Trophoblast cell (in vitro differentiated cells and primary cell): ENCODE data around the gene TDP1.

Source experiments
- DNase-seq, 2 donors: peaks; one replicate each; pipeline ENCODE4 v3.0.0-alpha.2; 2016
- H2AFZ ChIP-seq: 2 replicates; pipeline ENCODE4 v1.6.1; 2013; ENCODE audit warnings: low read length, moderate library complexity, mild to moderate bottlenecking; ENCODE audit not compliant: insufficient read depth, poor library complexity
- H2AK5ac ChIP-seq: 2 replicates; pipeline ENCODE4 v1.6.1; 2013; ENCODE audit warnings: mild to moderate bottlenecking, low read length
- H2BK120ac ChIP-seq: 2 replicates; pipeline ENCODE4 v1.6.1; 2013; ENCODE audit warnings: low read length, mild to moderate bottlenecking, moderate library complexity; ENCODE audit not compliant: insufficient read depth, poor library complexity
- H2BK12ac ChIP-seq: 2 replicates; pipeline ENCODE4 v1.6.1; 2013; ENCODE audit warnings: mild to moderate bottlenecking, low read length, moderate library complexity
- H2BK5ac ChIP-seq: 2 replicates; pipeline ENCODE4 v1.6.1; 2013; ENCODE audit warnings: low read length, low read depth, moderate library complexity, mild to moderate bottlenecking; ENCODE audit not compliant: poor library complexity
- H3K14ac ChIP-seq: 2 replicates; pipeline ENCODE4 v1.6.1; 2013; ENCODE audit warnings: mild to moderate bottlenecking, low read length
- H3K18ac ChIP-seq: 2 replicates; pipeline ENCODE4 v1.6.1; 2013; ENCODE audit warnings: mild to moderate bottlenecking, low read length
- H3K23ac ChIP-seq: 2 replicates; pipeline ENCODE4 v1.6.1; 2013; ENCODE audit warnings: low read length
- H3K27ac ChIP-seq: 2 replicates; pipeline ENCODE4 v1.5.1; 2013; ENCODE audit warnings: low read depth, mild to moderate bottlenecking, inconsistent platforms, low read length, moderate library complexity
- H3K27me3 ChIP-seq: 2 replicates; pipeline ENCODE4 v1.6.1; 2013; ENCODE audit warnings: inconsistent platforms, mild to moderate bottlenecking, low read length, moderate library complexity; ENCODE audit not compliant: insufficient read depth
- H3K36me3 ChIP-seq, 2 experiments: 1 replicate in 1 of 2; 2 replicates in 1 of 2; pipeline ENCODE4 v1.6.1; 2013; ENCODE audit warnings: low read length in 2 of 2, mild to moderate bottlenecking in 2 of 2, moderate library complexity in 1 of 2; ENCODE audit not compliant: insufficient read depth in 2 of 2, control insufficient read depth in 1 of 2
- H3K4ac ChIP-seq: 2 replicates; pipeline ENCODE4 v1.6.1; 2013; ENCODE audit warnings: low read depth, mild to moderate bottlenecking, low read length, moderate library complexity
- H3K4me1 ChIP-seq, 2 experiments: 1 replicate in 1 of 2; 2 replicates in 1 of 2; pipeline ENCODE4 v1.6.1; 2013; ENCODE audit warnings: low read length in 2 of 2, mild to moderate bottlenecking in 2 of 2, moderate library complexity in 1 of 2; ENCODE audit not compliant: insufficient read depth in 2 of 2, control insufficient read depth in 1 of 2
- H3K4me2 ChIP-seq: 2 replicates; pipeline ENCODE4 v1.6.1; 2013; ENCODE audit warnings: inconsistent platforms, mild to moderate bottlenecking, low read length, moderate library complexity
- H3K4me3 ChIP-seq: 2 replicates; pipeline ENCODE4 v1.5.1; 2013; ENCODE audit warnings: mild to moderate bottlenecking, low read depth, low read length, inconsistent platforms
- H3K79me1 ChIP-seq: one replicate; pipeline ENCODE4 v1.6.1; 2013; ENCODE audit warnings: low read length
- H3K79me2 ChIP-seq: 2 replicates; pipeline ENCODE4 v1.6.1; 2013; ENCODE audit warnings: low read length, mild to moderate bottlenecking; ENCODE audit not compliant: control insufficient read depth, insufficient read depth, poor library complexity
- H3K9ac ChIP-seq: 2 replicates; pipeline ENCODE4 v1.6.1; 2013; ENCODE audit warnings: mild to moderate bottlenecking, low read length
- H3K9me3 ChIP-seq: 2 replicates; pipeline ENCODE4 v1.6.1; 2013; ENCODE audit warnings: low read depth, mild to moderate bottlenecking, control low read depth, inconsistent platforms, low read length; ENCODE audit not compliant: insufficient read depth
- H4K12ac ChIP-seq: 2 replicates; pipeline ENCODE4 v1.6.1; 2013; ENCODE audit warnings: low read depth, mild to moderate bottlenecking, low read length, moderate library complexity
- H4K8ac ChIP-seq: 2 replicates; pipeline ENCODE4 v1.6.1; 2013; ENCODE audit warnings: low read depth, mild to moderate bottlenecking, low read length, moderate library complexity
- H4K91ac ChIP-seq: one replicate; pipeline ENCODE4 v1.6.1; 2013; ENCODE audit warnings: low read depth, mild to moderate bottlenecking, low read length, moderate library complexity
- WGBS: extraction: QIAGEN DNeasy Blood & Tissue Kit; methylation state at CpG from one replicate; pipeline ENCODE4 v1.1.7; 2013; ENCODE audit warnings: missing lambda C conversion rate; ENCODE audit not compliant: insufficient read length, insufficient coverage; ENCODE audit errors: extremely low coverage; 5-methylcytosine and 5-hydroxymethylcytosine counted together

TDP1 gene

GRCh38 chr14:90000935-90001334, 45.2 kb downstream of the TDP1 start:
- H3K4me2 ChIP-seq, result no peak overlapping the region
- peaks cover 8 to 31% of the 10 kb centered on the region in 2 experiments for H3K36me3 ChIP-seq
- no peak overlapping the region for H3K9ac ChIP-seq
- H3K79me1 ChIP-seq, result no peaks in the 10 kb centered on the region
- H3K14ac ChIP-seq, result no peak overlapping the region
- no peak overlapping the region for H2BK12ac ChIP-seq
- no peak overlapping the region for H2AFZ ChIP-seq
- H3K4ac ChIP-seq, result no peak overlapping the region
- H2BK5ac ChIP-seq, result no peak overlapping the region
- H3K18ac ChIP-seq, result no peak overlapping the region
- no peaks in the 10 kb centered on the region for H3K27me3 ChIP-seq
- H4K8ac ChIP-seq, result no peak overlapping the region
- no peak overlapping the region for H4K12ac ChIP-seq
- no peak overlapping the region for H2AK5ac ChIP-seq
- no peak overlapping the region for H3K23ac ChIP-seq
- H3K4me1 ChIP-seq, result no peaks in the 10 kb centered on the region
- H4K91ac ChIP-seq, result no peak overlapping the region
- H2BK120ac ChIP-seq, result no peak overlapping the region
- DNase-seq, result no peak
- no peak overlapping the region for H3K4me3 ChIP-seq
- no peak overlapping the region for H3K27ac ChIP-seq
- H3K79me2 ChIP-seq, result no peaks in the 10 kb centered on the region
- no peaks in the 10 kb centered on the region for H3K9me3 ChIP-seq
- no CpG with 5 or more reads among the region's 2 CpGs for WGBS

- H3K14ac ChIP-seq, result no peak overlapping the region
- no peak overlapping the region for H2BK12ac ChIP-seq
- H3K36me3 ChIP-seq, result peaks cover 3 to 18% of the 10 kb centered on the region in 2 experiments
- no peaks in the 10 kb centered on the region for H3K27me3 ChIP-seq
- no peak overlapping the region for H2AK5ac ChIP-seq
- H3K23ac ChIP-seq, result no peak overlapping the region
- H4K12ac ChIP-seq, result no peak overlapping the region
- H2BK120ac ChIP-seq, result no peak overlapping the region
- no CpG with 5 or more reads among the region's 6 CpGs for WGBS
- DNase-seq, result no peak
- no peak overlapping the region for H2BK5ac ChIP-seq
- no peak overlapping the region for H3K4me3 ChIP-seq
- H3K9me3 ChIP-seq, result no peaks in the 10 kb centered on the region
- H4K91ac ChIP-seq, result no peak overlapping the region
- no peak overlapping the region for H3K4ac ChIP-seq
- H2AFZ ChIP-seq, result no peak overlapping the region
- H3K27ac ChIP-seq, result no peak overlapping the region
- H3K79me2 ChIP-seq, result no peaks in the 10 kb centered on the region
- H3K4me2 ChIP-seq, result no peak overlapping the region
- no peaks in the 10 kb centered on the region for H3K79me1 ChIP-seq
- H3K4me1 ChIP-seq, result no peaks in the 10 kb centered on the region
- H3K18ac ChIP-seq, result no peak overlapping the region
- no peak overlapping the region for H3K9ac ChIP-seq
- H4K8ac ChIP-seq, result no peak overlapping the region
Observed at GRCh38 chr14:90003526-90004307, 48.0 kb downstream of the TDP1 start.

GRCh38 chr14:90005441-90005840, 49.7 kb downstream of the TDP1 start:
- no peaks in the 10 kb centered on the region for H3K79me2 ChIP-seq
- H2BK120ac ChIP-seq, result no peak overlapping the region
- H3K4me1 ChIP-seq, result no peaks in the 10 kb centered on the region
- no peak overlapping the region for H3K4me2 ChIP-seq
- no peak overlapping the region for H2BK12ac ChIP-seq
- no peak overlapping the region for H3K23ac ChIP-seq
- no peak overlapping the region for H3K18ac ChIP-seq
- no peaks in the 10 kb centered on the region for H3K79me1 ChIP-seq
- no peak overlapping the region for H3K9ac ChIP-seq
- no peaks in the 10 kb centered on the region for H3K9me3 ChIP-seq
- no peak overlapping the region for H2BK5ac ChIP-seq
- no peak overlapping the region for H2AK5ac ChIP-seq
- H3K27ac ChIP-seq, result no peak overlapping the region
- DNase-seq, result no peak
- H3K4me3 ChIP-seq, result no peak overlapping the region
- H4K12ac ChIP-seq, result no peak overlapping the region
- peaks cover 0 to 13% of the 10 kb centered on the region in 2 experiments for H3K36me3 ChIP-seq
- H3K14ac ChIP-seq, result no peak overlapping the region
- no peak overlapping the region for H2AFZ ChIP-seq
- no peak overlapping the region for H4K8ac ChIP-seq
- H3K4ac ChIP-seq, result no peak overlapping the region
- no peaks in the 10 kb centered on the region for H3K27me3 ChIP-seq
- H4K91ac ChIP-seq, result no peak overlapping the region

GRCh38 chr14:90005939-90006530, 50.3 kb downstream of the TDP1 start:
- DNase-seq, result no peak
- no peak overlapping the region for H2BK120ac ChIP-seq
- no peak overlapping the region for H4K12ac ChIP-seq
- no peak overlapping the region for H2BK12ac ChIP-seq
- H3K36me3 ChIP-seq, result peaks cover 0 to 17% of the 10 kb centered on the region in 2 experiments
- H3K27ac ChIP-seq, result no peak overlapping the region
- H2AFZ ChIP-seq, result no peak overlapping the region
- no peak overlapping the region for H2AK5ac ChIP-seq
- H2BK5ac ChIP-seq, result no peak overlapping the region
- no peak overlapping the region for H3K14ac ChIP-seq
- H3K79me1 ChIP-seq, result no peaks in the 10 kb centered on the region
- WGBS, result no CpG with 5 or more reads among the region's 3 CpGs
- H3K18ac ChIP-seq, result no peak overlapping the region
- no peak overlapping the region for H3K9ac ChIP-seq
- H3K4me1 ChIP-seq, result no peaks in the 10 kb centered on the region
- no peak overlapping the region for H3K4me2 ChIP-seq
- H3K4me3 ChIP-seq, result no peak overlapping the region
- H4K91ac ChIP-seq, result no peak overlapping the region
- no peaks in the 10 kb centered on the region for H3K9me3 ChIP-seq
- H3K27me3 ChIP-seq, result no peaks in the 10 kb centered on the region
- no peaks in the 10 kb centered on the region for H3K79me2 ChIP-seq
- H3K23ac ChIP-seq, result no peak overlapping the region
- H3K4ac ChIP-seq, result no peak overlapping the region
- no peak overlapping the region for H4K8ac ChIP-seq
